NCI-H2196 treated with DMSO at 0.1 percent for 48 hours (cell line): Measurements from ENCODE around the gene KLF13.

Experiments
- DNase-seq: peaks from one replicate; lab custom pipeline; 2025; ENCODE audit not compliant: unreplicated experiment; lab: John Stamatoyannopoulos, UW

KLF13 gene

DNA sequence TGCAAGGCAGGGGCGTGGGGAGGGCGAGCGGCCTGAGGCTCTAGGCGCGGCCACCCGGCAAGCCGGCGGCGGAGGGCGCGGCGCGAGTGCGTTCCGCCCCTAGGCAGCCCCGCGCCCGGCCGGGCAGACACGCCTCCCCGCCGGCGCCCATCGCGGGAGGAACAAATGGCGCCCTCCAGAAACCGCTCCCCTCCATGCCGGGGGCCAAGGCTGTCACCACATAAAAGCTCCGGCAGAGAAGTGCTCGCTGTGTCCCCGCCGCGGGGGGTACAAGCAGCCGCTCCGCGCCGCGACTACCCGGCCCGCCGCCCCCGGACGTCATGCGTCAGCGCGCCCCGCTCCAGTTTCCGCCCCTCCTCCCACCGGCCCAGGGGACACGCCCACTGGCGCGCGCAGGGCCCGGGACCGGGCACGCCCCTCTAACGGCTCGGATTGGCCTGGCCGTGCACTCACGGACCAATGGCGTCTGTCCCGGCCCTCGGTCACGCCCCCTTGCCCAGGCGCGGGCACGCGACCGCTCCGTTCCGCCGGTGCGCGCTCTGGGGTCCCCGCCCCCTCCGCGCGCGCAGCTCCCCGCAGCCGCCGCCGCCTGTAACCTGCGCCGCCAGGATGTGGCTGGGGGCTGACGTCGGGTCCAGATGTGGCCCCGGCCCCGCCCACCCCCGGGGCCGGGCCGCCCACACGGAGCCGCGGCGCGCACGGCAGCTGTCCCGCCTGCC lies at the start of gene KLF13:
TSS of gene KLF13 (plus strand) at position 680 of the 719 bp plus-strand sequence. CDS start 378 bp downstream, outside the sequence.
- peak; percentile 80 for DNase-seq

GRCh38 chr15:31277335-31278060 lies 49.1 kb upstream of the KLF13 start:
- no peak for DNase-seq

- DNase-seq: no peak
Observed at GRCh38 chr15:31278061-31278445, 48.6 kb upstream of the KLF13 start.

DNA sequence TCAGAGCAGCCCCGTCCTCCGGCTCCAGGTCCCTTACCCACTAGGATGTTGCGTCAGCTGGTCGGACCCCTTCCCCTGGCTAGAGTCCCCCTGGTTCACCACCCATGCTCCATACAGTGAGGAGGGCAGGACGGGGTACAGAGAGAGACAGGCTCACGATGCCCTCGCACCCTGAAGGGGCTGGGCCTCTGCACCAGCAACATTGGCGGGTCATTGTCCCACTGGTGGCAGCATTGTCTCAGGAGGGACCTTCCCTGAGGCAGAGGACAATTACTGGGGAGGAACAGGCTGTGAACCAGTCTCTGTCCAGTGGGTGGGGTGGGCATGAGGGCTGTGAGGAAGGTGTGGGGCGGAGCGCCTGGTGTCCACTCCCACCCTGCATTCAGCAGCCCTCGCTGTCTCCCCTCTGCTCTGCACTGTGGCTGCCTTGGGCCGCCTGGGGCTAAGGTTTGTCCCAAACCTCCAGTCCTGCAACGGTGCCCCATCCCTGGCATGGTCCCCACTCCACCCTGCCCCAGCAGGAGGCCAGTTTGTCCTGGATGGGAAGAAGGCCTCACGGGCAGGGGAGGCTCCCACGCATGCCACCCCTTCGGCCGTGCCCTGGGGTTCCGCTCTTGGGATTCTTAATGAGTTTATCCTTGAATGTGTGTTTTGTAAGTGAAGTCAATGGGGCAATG lies 48.0 kb upstream of the KLF13 start:
- DNase-seq: no peak

- no peak for DNase-seq
Observed at GRCh38 chr15:31279221-31280045, 47.2 kb upstream of the KLF13 start.

DNA sequence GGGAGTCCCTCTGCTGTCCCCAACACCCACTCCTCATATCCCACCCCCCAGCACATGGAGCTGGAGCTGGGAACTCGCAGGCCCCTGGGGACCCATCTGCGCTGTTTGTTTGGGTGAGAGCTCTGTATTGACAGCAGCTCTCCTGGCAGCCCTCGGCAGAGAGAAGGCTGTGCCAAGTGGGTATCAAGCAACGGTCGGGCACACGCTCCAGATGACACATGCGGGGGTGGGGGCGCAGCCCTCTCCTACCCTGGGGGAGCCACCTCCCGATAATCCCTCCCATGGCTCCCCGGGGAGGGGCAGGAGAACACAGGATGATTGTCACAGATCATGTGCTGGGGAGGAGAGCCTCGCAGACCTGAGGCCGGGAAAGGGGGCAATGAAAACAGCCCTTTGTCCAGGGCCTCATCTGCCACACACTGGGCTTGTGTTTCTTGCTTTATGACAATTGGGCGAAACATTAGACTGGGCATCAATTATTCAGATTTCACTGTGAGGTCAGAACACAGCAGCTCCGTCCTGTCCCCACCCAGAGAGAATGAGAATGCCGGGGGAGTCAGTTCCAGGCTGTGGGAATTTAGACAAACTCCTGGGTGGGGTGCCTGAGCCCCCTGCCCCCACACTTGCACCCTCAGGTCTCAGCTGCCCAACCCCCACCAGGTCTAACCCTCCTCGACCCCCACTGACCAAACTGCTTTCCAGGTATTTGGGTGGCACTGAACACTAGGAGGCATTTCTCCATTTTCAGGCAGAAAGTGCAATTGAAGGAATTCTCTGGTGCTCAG lies 46.4 kb upstream of the KLF13 start:
- no peak for DNase-seq

GRCh38 chr15:31280831-31281216 lies 45.8 kb upstream of the KLF13 start:
- DNase-seq: no peak

- DNase-seq: no peak
Observed at GRCh38 chr15:31283043-31283442, 43.6 kb upstream of the KLF13 start.

- no peak for DNase-seq
Observed at GRCh38 chr15:31285772-31286261, 40.8 kb upstream of the KLF13 start.

GRCh38 chr15:31291048-31291578 lies 35.5 kb upstream of the KLF13 start:
- DNase-seq: no peak

DNA sequence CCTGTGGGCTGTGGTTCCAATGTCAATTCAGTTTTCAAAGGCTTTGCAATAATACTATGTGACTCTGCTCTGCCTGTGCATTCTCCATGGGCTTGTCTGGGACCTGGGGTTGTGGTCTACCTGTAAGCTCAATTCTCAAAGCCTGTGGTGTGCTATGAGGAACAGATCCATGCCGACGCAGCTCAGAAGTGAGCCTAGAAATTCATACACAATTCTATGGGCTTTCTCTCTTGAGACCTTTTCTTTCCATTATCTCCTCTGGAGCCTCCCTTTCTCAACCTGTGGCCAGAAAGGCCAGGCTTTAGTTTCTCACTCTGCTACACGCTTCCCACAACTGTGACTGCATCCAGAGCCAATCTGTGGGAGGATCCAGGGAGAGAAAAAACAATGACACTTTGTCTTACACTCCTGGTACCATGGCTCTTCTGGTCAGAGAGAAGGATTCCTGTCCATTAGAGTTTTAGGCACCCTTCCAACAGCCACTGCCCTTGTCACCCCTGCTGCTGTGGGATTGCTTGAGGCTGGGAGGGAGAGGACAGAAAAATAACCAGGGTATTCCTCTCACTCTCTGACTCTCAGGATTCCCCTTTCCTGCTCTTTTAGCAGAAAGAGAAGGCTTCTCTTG lies 34.1 kb upstream of the KLF13 start:
- no peak for DNase-seq

GRCh38 chr15:31293655-31294054 lies 33.0 kb upstream of the KLF13 start:
- no peak for DNase-seq

DNA sequence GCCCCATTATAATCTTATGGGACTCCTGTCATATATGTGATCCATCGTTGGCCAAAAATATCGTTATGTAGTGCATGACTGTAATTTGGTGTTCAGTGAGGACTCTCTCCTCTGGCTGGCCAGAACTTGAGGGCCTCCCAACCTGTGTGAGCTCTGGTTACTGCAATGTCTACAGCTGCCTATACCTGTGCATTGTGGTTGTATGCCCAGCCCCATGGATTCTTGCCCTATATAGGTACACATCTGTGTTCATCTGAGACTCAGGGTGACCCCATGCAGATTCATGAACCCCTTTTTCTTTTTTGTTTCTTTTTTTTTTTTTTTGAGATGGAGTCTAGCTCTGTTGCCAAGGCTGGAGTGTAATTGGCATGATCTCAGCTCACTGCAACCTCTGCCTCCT lies 32.6 kb upstream of the KLF13 start:
- no peak for DNase-seq

DNA sequence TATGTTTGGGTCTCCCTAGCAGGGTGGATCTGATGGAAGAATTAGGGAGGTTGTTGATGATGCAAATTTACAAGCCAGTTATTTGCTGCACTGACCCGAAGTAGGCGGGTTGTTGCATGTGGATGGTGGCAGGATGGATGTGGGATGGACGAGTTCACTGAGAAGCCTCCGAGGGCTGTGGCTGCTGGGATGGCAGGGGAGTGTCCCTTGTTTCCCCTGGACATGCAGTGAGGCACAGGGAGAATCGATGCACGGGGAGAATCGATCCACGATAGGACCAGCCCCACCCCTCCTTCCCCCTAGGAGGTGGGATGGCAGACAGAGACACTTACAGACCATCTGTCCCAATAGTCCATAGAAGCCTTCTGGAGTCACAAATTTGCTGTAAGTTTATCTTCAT lies 31.0 kb upstream of the KLF13 start:
- DNase-seq: no peak

- no peak for DNase-seq
Observed at GRCh38 chr15:31296219-31296645, 30.4 kb upstream of the KLF13 start.

- peak; percentile 50 for DNase-seq
Observed at GRCh38 chr15:31296646-31297574, 29.7 kb upstream of the KLF13 start.

DNA sequence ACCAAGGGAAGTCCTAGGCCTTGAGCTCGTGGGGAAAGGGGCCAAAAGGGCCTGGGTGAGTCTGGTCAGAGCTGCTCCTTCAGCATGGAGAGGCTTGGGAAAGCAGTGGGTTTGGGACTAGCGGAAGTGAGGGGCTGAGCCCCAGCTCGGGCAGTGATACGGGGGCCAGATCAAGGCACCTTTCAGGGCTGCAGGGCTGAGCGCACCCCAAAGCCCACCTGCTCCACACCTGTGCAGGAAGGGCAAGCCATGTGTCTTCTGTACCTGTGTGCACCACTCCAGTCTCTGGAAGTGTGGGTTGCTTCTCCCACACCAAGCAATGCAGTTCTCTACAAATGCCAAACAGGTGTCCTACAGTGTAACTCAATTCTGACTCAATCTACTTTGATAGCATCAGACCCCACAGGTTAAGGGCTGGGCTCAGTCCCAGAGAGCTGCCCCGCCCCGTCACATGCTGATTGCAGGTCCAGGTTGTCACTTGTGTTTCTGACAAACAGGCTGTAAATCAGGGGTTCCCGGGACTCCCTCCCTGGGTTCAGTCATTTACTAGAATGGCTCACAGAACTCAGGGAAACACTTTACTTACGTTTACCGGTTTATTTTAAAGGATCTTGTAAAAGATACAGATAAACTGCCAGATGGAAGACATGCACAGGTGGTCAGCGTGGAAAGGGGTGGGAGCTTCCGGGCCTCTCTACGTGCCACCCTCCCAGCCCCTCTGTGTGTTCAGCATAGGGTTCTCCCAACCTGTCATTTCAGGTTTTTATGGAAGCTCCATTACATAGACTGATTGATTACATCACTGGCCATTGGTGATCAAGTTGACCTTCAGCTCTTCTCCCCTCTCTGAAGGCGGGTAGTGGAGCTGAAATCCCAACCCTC lies 28.8 kb upstream of the KLF13 start:
- DNase-seq: no peak
